Measurements from ENCODE around the gene SUPT16H. TPM values are rescaled to one million over a fixed set of nuclear protein-coding genes. Genes with fewer than 3 reads are reported as not detected.
"Not testable (repeated sequence)": the region's sequence is repeated elsewhere in the genome, so short reads cannot be mapped to it uniquely, and the experiment has no call there.

The SUPT16H gene
- total RNA-seq, 1 donor from 2014 or later, result 31.7 TPM

DNA sequence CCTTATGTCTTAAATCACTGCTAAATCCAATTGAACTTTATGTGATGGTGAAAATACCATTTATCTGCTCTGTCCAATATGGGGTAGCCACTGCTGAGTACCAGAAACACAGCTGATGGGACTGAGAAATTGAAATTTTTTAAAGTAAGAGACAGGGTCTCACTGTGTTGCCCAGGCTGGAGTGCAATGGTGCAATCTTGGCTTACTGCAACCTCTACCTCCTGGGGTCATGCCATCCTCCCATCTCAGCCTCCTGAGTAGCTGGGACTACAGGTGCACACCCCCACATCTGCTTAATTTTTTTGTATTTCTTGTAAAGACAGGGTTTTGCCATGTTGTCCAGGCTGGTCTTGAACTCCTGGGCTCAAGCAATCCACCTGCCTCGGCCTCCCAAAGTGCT is 11.0 kb downstream of the SUPT16H start:
- intact Hi-C loops (cut with DNase I); DNase-seq (ENCODE audit: low spot score): not testable (repeated sequence)

- intact Hi-C loops (cut with DNase I), result no loop called here
- DNase-seq (ENCODE audit: low spot score), result no peak
Measured at GRCh38 chr14:21369949-21370679, 13.7 kb downstream of the SUPT16H start.

DNA sequence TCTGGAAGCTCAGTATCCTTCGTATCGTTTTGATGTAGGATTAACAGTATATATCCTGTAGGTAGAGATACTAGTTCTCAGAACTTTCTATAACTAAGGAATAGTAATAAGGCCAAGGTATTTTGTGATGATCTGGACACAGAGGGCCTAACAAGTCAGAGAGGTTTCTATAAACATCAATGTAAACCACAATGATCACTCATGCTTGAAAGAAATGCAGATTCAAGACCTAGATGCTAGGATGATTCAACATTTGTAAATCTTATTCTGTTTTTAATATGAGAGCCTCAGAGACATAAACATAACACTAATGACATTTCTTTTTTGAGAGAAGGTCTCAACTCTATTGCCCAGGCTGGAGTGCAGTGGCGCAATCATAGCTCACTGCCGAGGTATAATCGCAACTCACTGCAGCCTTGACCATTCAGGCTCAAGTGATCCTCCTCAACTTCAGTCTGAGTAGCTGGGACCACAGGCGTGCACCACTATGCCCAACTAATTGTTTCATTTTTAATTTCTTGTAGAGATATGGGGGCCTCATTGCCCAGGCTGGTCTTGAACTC is 16.2 kb downstream of the SUPT16H start:
- no peak for DNase-seq (ENCODE audit: low spot score)
- intact Hi-C loops (cut with DNase I), result no loop called here

GRCh38 chr14:21356511-21356910 is 27.3 kb downstream of the SUPT16H start:
- DNase-seq (ENCODE audit: low spot score), result no peak
- intact Hi-C loops (cut with DNase I), result no loop called here

- DNase-seq (ENCODE audit: low spot score), result no peak
- intact Hi-C loops (cut with DNase I), result no loop called here
Measured at GRCh38 chr14:21352587-21352986, 31.2 kb downstream of the SUPT16H start.

- DNase-seq (ENCODE audit: low spot score), result no peak
- intact Hi-C loops (cut with DNase I), result no loop called here
Measured at GRCh38 chr14:21350539-21350938, 33.3 kb downstream of the SUPT16H start.

GRCh38 chr14:21347201-21347600 is 36.6 kb downstream of the SUPT16H start:
- intact Hi-C loops (cut with DNase I), result no loop called here
- DNase-seq (ENCODE audit: low spot score), result no peak

DNA sequence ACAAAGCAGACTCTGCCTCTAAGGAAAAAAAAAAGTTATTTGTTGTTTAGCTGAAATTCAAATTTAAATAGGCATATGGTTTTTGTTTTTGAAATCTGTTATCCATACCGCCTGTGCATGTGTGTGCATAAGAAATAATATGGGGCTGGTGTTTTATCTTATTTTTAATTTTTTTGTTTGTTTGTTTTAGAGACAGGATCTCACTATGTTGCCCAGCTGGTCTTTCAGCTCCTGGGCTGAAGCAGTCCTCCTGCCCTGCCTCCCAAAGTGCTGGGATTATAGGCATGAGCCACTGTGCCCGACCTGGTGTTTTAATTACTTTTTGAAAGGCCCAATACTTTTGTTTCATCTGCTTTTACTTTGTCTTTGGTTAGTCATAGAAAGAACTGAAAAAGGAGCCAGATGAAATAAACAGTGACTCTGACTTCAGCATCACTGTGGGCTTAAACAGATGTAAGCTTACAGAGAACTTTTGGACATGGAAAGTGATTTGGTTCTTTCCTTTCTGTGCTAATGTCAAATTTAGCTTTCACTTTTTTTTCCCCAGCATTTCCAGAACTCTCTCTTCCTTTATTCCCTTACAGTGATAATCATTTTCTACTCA is 37.2 kb downstream of the SUPT16H start:
- no peak for DNase-seq (ENCODE audit: low spot score)
- intact Hi-C loops (cut with DNase I), result no loop called here

DNA sequence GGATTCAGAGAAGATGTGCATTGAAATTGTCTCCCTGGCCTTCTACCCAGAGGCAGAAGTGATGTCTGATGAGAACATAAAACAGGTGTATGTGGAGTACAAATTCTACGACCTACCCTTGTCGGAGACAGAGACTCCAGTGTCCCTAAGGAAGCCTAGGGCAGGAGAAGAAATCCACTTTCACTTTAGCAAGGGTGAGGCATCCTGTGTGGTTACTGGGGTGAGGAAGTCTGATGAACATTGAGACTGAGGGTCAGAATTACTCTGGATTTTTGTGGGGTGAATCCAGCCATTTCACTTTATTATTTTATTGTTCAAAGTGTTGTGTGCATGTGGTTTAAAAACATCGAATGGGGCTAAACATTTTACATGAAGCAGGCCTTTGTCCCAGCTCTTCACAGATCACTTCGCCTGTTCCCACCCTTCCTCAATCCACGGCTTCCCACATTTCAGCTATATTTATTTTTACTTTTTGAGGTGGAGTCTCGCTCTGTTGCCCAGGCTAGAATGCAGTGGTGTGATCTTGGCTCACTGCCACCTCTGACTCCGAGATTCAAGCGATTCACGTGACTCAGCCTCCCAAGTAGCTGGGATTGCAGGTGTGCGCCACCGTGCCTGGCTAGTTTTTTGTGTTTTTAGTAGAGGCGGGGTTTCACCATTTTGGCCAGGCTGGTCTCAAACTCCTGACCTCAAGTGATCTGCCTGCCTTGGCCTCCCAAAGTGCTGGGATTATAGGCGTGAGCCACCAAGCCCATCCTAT is 40.6 kb downstream of the SUPT16H start:
- DNase-seq (ENCODE audit: low spot score), result no peak
- intact Hi-C loops (cut with DNase I), result no loop called here

DNA sequence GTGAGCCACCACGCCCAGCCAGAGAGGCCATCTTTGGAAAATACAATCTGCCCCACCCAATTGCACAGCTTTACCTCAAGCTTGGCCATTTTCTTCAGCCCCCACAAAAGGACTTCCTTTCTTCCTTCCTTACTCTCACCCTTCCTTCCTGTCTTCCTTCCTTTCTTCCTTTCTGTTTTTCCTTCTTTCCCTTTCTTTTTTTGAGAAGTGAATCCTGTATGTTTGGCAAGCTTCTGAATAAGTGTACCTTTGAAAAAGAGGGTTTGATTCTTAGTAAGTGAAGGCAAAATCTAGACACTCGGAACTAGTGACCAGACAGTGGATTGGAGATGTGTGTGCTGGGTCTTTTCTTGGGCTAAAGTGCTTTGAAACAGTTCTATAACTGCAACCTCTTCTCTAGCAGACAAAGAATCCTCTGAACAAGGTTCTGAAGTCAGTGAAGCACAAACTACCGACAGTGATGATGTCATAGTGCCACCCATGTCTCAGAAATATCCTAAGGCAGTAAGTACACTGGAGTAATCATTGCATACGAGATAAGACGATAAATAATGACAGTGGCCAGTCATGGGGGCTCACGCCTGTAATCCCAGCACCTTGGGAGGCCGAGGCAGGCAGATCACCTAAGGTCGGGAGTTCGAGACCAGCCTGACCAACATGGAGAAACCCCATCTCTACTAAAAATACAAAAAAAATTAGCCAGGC is 49.5 kb downstream of the SUPT16H start:
- DNase-seq (ENCODE audit: low spot score), result no peak
- intact Hi-C loops (cut with DNase I), result no loop called here

GRCh38 chr14:21332950-21333349 is 50.9 kb downstream of the SUPT16H start:
- intact Hi-C loops (cut with DNase I), result no loop called here
- DNase-seq (ENCODE audit: low spot score), result no peak

GRCh38 chr14:21326972-21327371 is 56.8 kb downstream of the SUPT16H start:
- intact Hi-C loops (cut with DNase I), result no loop called here
- no peak for DNase-seq (ENCODE audit: low spot score)

DNA sequence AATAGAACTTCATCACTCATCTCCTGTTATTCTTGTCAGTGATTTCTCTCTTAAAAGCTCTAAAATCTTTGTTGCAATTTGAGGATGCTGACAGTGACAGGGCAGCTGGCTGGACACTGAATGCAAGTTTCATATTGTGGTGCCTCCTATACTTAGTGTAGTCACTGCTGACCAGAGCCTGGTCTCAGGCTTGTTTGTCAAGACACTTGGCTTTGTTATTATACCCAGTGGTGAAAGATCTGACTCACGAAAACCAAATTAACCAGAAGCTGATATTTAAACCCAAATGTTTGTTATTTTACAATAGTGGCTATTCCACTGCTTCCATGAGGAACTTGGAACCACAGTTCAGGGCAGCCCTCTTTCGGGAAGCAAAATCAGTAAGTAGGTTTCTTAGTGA is 61.1 kb downstream of the SUPT16H start:
- intact Hi-C loops (cut with DNase I), result no loop called here
- DNase-seq (ENCODE audit: low spot score), result no peak

DNA sequence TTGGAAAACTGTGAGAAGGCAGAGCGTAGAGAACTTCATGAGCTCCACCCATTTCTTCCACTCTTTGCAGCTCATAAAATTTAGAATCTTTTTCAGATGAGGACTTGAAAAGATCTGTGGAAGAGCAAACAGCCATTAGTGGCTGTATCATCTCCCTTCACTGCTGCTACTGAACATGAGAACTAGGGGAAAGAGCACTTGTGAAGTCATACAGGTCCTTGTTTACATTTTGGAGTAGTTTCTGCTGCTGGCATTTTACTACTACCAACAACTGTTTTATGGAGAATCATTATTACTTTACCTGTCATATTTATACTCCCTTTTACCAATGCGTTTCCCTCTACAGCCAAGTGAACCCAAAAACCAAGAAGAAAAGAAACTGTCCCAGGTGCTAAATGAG is 62.9 kb downstream of the SUPT16H start:
- intact Hi-C loops (cut with DNase I), result no loop called here
- DNase-seq (ENCODE audit: low spot score), result no peak

GRCh38 chr14:21317398-21317797 is 66.4 kb downstream of the SUPT16H start:
- DNase-seq (ENCODE audit: low spot score), result no peak
- intact Hi-C loops (cut with DNase I), result no loop called here

- intact Hi-C loops (cut with DNase I), result no loop called here
- no peak for DNase-seq (ENCODE audit: low spot score)
Measured at GRCh38 chr14:21313512-21313911, 70.3 kb downstream of the SUPT16H start.

DNA sequence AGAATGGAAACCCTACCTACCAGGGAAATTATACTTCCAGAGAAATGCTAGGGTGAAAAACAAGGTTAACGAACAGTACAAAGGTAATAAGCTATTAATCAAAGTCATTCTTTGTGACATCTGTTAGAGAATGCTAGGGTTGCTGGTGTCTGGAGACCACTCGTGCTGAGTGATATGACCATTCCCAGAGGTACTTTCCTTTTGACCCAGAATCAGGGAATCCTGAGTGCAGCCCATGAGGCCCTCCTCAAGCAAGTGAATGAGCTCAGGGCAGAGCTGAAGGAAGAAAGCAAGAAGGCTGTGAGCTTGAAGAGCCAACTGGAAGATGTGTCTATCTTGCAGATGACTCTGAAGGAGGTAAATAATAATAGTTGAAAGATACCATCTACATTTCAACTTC is 72.2 kb downstream of the SUPT16H start:
- intact Hi-C loops (cut with DNase I), result no loop called here
- no peak for DNase-seq (ENCODE audit: low spot score)

GRCh38 chr14:21309956-21310355 is 73.9 kb downstream of the SUPT16H start:
- no peak for DNase-seq (ENCODE audit: low spot score)
- intact Hi-C loops (cut with DNase I), result no loop called here

- DNase-seq (ENCODE audit: low spot score), result no peak
- intact Hi-C loops (cut with DNase I), result no loop called here
Measured at GRCh38 chr14:21309238-21309636, 74.6 kb downstream of the SUPT16H start.
